ENCODE results near the gene KCNG1.
A peak's percentile ranks its signal among the peaks of the same experiment; 100 is the strongest.

The KCNG1 gene

GRCh38 chr20:50981714-50982048 is 41.2 kb downstream of the KCNG1 start:
- POLR2A ChIA-PET: interaction anchor here (0.6 kb wide), 1 partner anchor 1123 kb away, joined by 3 read pairs; no protein-coding TSS in a partner anchor
- Histone ChIP-seq H3K4me3 (ENCODE audit: low read depth, low read length) (no peak overlapping the region), H3K4me1 (ENCODE audit: control insufficient read depth, insufficient read depth, low read length) (no peaks in the 10 kb centered on the region), H3K9me3 (ENCODE audit: control insufficient read depth, insufficient read depth, low read depth, low read length) (no peaks in the 10 kb centered on the region), H3K36me3 (ENCODE audit: control insufficient read depth in 2 of 2, insufficient read depth in 1 of 2, low read length in 2 of 2) (no peaks in the 10 kb centered on the region), H3K27ac (ENCODE audit: extremely low read depth, low read depth, low read length) (no peak overlapping the region)
- TF ChIP-seq ZNF701 (tag by site-specific recombination; IDR thresholded peaks at IDR 0.05): no peak
- 0 out of 2 replicates have a peak, but pooled peaks have one; percentile 11 for TF ChIP-seq PRDM6 (tag by site-specific recombination; IDR thresholded peaks at IDR 0.05)
- TF ChIP-seq ZBTB26 (tag by site-specific recombination; optimal IDR thresholded peaks at IDR 0.05): peak; percentile 3
- CTCF ChIA-PET: interaction anchor here (0.5 to 4.3 kb wide), 35 partner anchors 9 to 1331 kb away, joined by 3 to 31 read pairs (median 4); partner anchors contain the start of genes BCAS4, DPM1 and MOCS3

- Histone ChIP-seq H3K4me3 (ENCODE audit: low read depth, low read length) (no peak overlapping the region), H3K36me3 (ENCODE audit: control insufficient read depth in 2 of 2, insufficient read depth in 1 of 2, low read length in 2 of 2) (no peaks in the 10 kb centered on the region), H3K4me1 (ENCODE audit: control insufficient read depth, insufficient read depth, low read length) (no peaks in the 10 kb centered on the region), H3K27ac (ENCODE audit: extremely low read depth, low read depth, low read length) (no peak overlapping the region), H3K9me3 (ENCODE audit: control insufficient read depth, insufficient read depth, low read depth, low read length) (no peaks in the 10 kb centered on the region)
- POLR2A ChIA-PET: interaction anchor here (0.6 kb wide), 1 partner anchor 1123 kb away, joined by 3 read pairs; no protein-coding TSS in a partner anchor
- TF ChIP-seq ZIC2 (tag by site-specific recombination; IDR thresholded peaks at IDR 0.05) (no peak), SP3 (tag by site-specific recombination; IDR thresholded peaks at IDR 0.05) (0 out of 2 replicates have a peak, but pooled peaks have one; percentile 10), ZNF10 (tag by site-specific recombination; IDR thresholded peaks at IDR 0.05) (no peak), ZNF341 (tag by site-specific recombination; IDR thresholded peaks at IDR 0.05; ENCODE audit: low read depth) (peak; percentile 40), ZNF654 (tag by site-specific recombination; IDR thresholded peaks at IDR 0.05; ENCODE audit: low read depth) (peak; percentile 79), PATZ1 (tag by site-specific recombination; IDR thresholded peaks at IDR 0.05) (no peak), ZFP3 (tag by site-specific recombination; IDR thresholded peaks at IDR 0.05; ENCODE audit: low read depth) (no peak), ZNF791 (tag by site-specific recombination; IDR thresholded peaks at IDR 0.05) (no peak), SP2 (tag by site-specific recombination; IDR thresholded peaks at IDR 0.05) (no peak), ZNF24 (tag by site-specific recombination; IDR thresholded peaks at IDR 0.05) (0 out of 2 replicates have a peak, but pooled peaks have one; percentile 19), CTCF (tag by site-specific recombination; IDR thresholded peaks at IDR 0.05) (peak; percentile 27; the same call in 1 of the 2 replicates), ZNF202 (tag by site-specific recombination; IDR thresholded peaks at IDR 0.05; ENCODE audit: borderline replicate concordance) (no peak), ZNF645 (tag by site-specific recombination; IDR thresholded peaks at IDR 0.05) (no peak), PRDM10 (tag by site-specific recombination; IDR thresholded peaks at IDR 0.05) (peak; percentile 33; the same call in 1 of the 2 replicates)
- CTCF ChIA-PET: interaction anchor here (0.6 to 4.3 kb wide), 34 partner anchors 8 to 1331 kb away, joined by 3 to 31 read pairs (median 4); partner anchors contain the start of genes BCAS4, DPM1 and MOCS3
These were observed 41.8 kb downstream of the KCNG1 start for GRCh38 chr20:50980851-50981713.
